CD4-positive, alpha-beta T cell (primary cell): Measurements from ENCODE around the gene GALNT3. TPM values are rescaled to one million over a fixed set of nuclear protein-coding genes. Genes with fewer than 3 reads are reported as not detected.

Experiments
- ATAC-seq: fragments of 200-7000 bp; cut with Tn5 transposase; one replicate; pipeline ENCODE4 v1.10.0; 2022; ENCODE audit warnings: mild to moderate bottlenecking; ENCODE audit not compliant: poor library complexity
- CTCF ChIA-PET: fragments of 350-600 bp; sonication (Branson Sonifier 250); formaldehyde crosslinking; loops from one replicate; lab custom pipeline; 2021; ENCODE audit warnings: antibody characterized with exemption, inconsistent platforms; lab: Charles Lee
- POLR2A ChIA-PET: fragments of 350-600 bp; sonication (Branson Sonifier 250); formaldehyde crosslinking; loops from one replicate; lab custom pipeline; 2021; ENCODE audit warnings: antibody characterized with exemption, inconsistent platforms; lab: Charles Lee
- DNase-seq, 14 experiments: peaks; one replicate each; pipeline ENCODE4 v3.0.0-alpha.2; 2013 to 2020; ENCODE audit warnings: mixed read lengths in 2 of 14
- H3K27ac ChIP-seq, 2 donors: one replicate each; pipeline versions ENCODE4 v1.5.1 to v1.7.0; 2013; ENCODE audit warnings: low read length in 2 of 2, low read depth in 1 of 2, mild to moderate bottlenecking in 1 of 2
- H3K27me3 ChIP-seq, 2 experiments: 1 replicate in 1 of 2; 2 replicates in 1 of 2; pipeline versions ENCODE4 v1.6.1 to v1.7.0; 2013; ENCODE audit warnings: low read length in 2 of 2, control low read depth in 1 of 2, mild to moderate bottlenecking in 1 of 2, moderate library complexity in 1 of 2; ENCODE audit not compliant: insufficient read depth in 2 of 2, control insufficient read depth in 1 of 2
- H3K36me3 ChIP-seq: one replicate; pipeline ENCODE4 v1.6.1; 2013; ENCODE audit warnings: low read length, control low read depth; ENCODE audit not compliant: insufficient read depth
- H3K4me1 ChIP-seq: one replicate; pipeline ENCODE4 v1.6.1; 2013; ENCODE audit warnings: low read length, control low read depth; ENCODE audit not compliant: insufficient read depth
- H3K4me3 ChIP-seq: one replicate; pipeline ENCODE4 v1.5.1; 2013; ENCODE audit warnings: mild to moderate bottlenecking, low read length, moderate library complexity
- H3K9me3 ChIP-seq, 2 experiments: 1 replicate in 1 of 2; 2 replicates in 1 of 2; pipeline versions ENCODE4 v1.6.1 to v1.7.0; 2013; ENCODE audit warnings: low read length in 2 of 2, mild to moderate bottlenecking in 2 of 2, control low read depth in 1 of 2, moderate library complexity in 1 of 2; ENCODE audit not compliant: control insufficient read depth in 1 of 2, insufficient read depth in 1 of 2
- H3K27ac Mint-ChIP-seq: one replicate; pipeline ENCODE4 v1.8.0; 2020; ENCODE audit warnings: mixed read lengths
- H3K27me3 Mint-ChIP-seq: one replicate; pipeline ENCODE4 v1.8.0; 2021; ENCODE audit warnings: mixed read lengths
- H3K36me3 Mint-ChIP-seq: one replicate; pipeline ENCODE4 v1.8.0; 2021; ENCODE audit warnings: low read depth, mixed read lengths
- H3K4me1 Mint-ChIP-seq: one replicate; pipeline ENCODE4 v1.8.0; 2021; ENCODE audit warnings: low read depth, mixed read lengths
- H3K4me3 Mint-ChIP-seq: one replicate; pipeline ENCODE4 v1.8.0; 2020; ENCODE audit warnings: mild to moderate bottlenecking, mixed read lengths
- H3K9me3 Mint-ChIP-seq: one replicate; pipeline ENCODE4 v1.8.0; 2020; ENCODE audit warnings: mixed read lengths
- intact Hi-C, 2 experiments: fragments of 100-400 bp; cut with DNase I in 1 of 2; cut with micrococcal nuclease in 1 of 2; formaldehyde crosslinking; loops; one replicate each; pipeline versions ENCODE4 v1.15.1 to v1.9.0; 2023 to 2025; cut with DNase I, micrococcal nuclease
- total RNA-seq, 174 experiments: library from RNA in 2 of 174; stranded (reverse) in 2 of 174; gene quantifications; one replicate each; pipeline ENCODE4 v1.2.3 and lab custom pipeline; 2021 to 2026
- TF ChIP-seq, protein P1 (sequence below): fragments of 200-600 bp; IDR thresholded peaks from one replicate; pipeline ENCODE4 v1.8.0; 2022; ENCODE audit warnings: antibody characterized with exemption, mild to moderate bottlenecking

Gene GALNT3
- total RNA-seq, 2 experiments from 2014 or later = 2.9 to 3.3 TPM

GRCh38 chr2:165700531-165700930 lies 93.5 kb downstream of the GALNT3 start:
- POLR2A ChIA-PET = no interaction called here
- no peak overlapping the region for H3K27ac ChIP-seq
- H3K9me3 ChIP-seq = no peaks in the 10 kb centered on the region
- TF ChIP-seq, protein P1, sequence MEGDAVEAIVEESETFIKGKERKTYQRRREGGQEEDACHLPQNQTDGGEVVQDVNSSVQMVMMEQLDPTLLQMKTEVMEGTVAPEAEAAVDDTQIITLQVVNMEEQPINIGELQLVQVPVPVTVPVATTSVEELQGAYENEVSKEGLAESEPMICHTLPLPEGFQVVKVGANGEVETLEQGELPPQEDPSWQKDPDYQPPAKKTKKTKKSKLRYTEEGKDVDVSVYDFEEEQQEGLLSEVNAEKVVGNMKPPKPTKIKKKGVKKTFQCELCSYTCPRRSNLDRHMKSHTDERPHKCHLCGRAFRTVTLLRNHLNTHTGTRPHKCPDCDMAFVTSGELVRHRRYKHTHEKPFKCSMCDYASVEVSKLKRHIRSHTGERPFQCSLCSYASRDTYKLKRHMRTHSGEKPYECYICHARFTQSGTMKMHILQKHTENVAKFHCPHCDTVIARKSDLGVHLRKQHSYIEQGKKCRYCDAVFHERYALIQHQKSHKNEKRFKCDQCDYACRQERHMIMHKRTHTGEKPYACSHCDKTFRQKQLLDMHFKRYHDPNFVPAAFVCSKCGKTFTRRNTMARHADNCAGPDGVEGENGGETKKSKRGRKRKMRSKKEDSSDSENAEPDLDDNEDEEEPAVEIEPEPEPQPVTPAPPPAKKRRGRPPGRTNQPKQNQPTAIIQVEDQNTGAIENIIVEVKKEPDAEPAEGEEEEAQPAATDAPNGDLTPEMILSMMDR = no peak
- no peaks in the 10 kb centered on the region for H3K4me1 ChIP-seq
- no peak overlapping the region for H3K27ac Mint-ChIP-seq
- CTCF ChIA-PET = interaction anchor here (2.1 kb wide), 1 partner anchor 9 kb away, joined by 4 read pairs; no protein-coding TSS in a partner anchor
- H3K9me3 Mint-ChIP-seq = no peaks in the 10 kb centered on the region
- no peak for DNase-seq
- no peak for ATAC-seq
- H3K4me1 Mint-ChIP-seq = no peaks in the 10 kb centered on the region
- intact Hi-C loops = no loop called here
- no peaks in the 10 kb centered on the region for H3K27me3 ChIP-seq
- H3K27me3 Mint-ChIP-seq = peaks cover 4% of the 10 kb centered on the region
- no peaks in the 10 kb centered on the region for H3K36me3 ChIP-seq
- no peaks in the 10 kb centered on the region for H3K36me3 Mint-ChIP-seq
- no peak overlapping the region for H3K4me3 Mint-ChIP-seq
- H3K4me3 ChIP-seq = no peak overlapping the region

DNA sequence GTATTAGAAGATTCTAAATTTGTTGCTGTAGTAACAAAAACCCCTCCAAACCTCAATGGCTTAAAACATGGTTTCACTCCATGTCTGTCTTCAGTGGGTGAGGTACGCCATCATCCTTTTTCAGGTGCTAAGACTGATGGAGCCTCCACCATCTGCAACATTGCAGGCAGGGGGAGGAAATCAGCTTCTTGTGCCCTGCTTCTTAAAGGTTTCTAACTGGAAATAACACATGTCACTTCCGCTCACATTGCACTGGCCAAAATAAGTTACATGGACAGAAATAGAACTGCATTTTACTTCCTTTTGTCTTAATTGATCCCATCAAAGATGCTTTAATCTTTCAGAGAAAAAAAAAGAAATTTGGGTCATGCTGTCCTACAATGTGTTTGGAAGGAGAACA lies 94.1 kb downstream of the GALNT3 start:
- intact Hi-C loops = loop anchor here in 1 of 2 experiments (2.0 kb wide), 1 partner anchor 299 kb away; no protein-coding TSS in a partner anchor
- Histone ChIP-seq H3K4me3 (no peak overlapping the region), H3K9me3 (no peaks in the 10 kb centered on the region), H3K36me3 (no peaks in the 10 kb centered on the region), H3K27ac (no peak overlapping the region), H3K27me3 (no peaks in the 10 kb centered on the region), H3K4me1 (no peaks in the 10 kb centered on the region)
- POLR2A ChIA-PET = no interaction called here
- H3K4me1 Mint-ChIP-seq = no peaks in the 10 kb centered on the region
- DNase-seq (no peak), ATAC-seq (no peak)
- CTCF ChIA-PET = no interaction called here
- no peaks in the 10 kb centered on the region for H3K36me3 Mint-ChIP-seq
- no peaks in the 10 kb centered on the region for H3K9me3 Mint-ChIP-seq
- TF ChIP-seq, protein P1 = no peak
- no peak overlapping the region for H3K27ac Mint-ChIP-seq
- no peak overlapping the region for H3K4me3 Mint-ChIP-seq
- H3K27me3 Mint-ChIP-seq = peaks cover 4% of the 10 kb centered on the region

DNA sequence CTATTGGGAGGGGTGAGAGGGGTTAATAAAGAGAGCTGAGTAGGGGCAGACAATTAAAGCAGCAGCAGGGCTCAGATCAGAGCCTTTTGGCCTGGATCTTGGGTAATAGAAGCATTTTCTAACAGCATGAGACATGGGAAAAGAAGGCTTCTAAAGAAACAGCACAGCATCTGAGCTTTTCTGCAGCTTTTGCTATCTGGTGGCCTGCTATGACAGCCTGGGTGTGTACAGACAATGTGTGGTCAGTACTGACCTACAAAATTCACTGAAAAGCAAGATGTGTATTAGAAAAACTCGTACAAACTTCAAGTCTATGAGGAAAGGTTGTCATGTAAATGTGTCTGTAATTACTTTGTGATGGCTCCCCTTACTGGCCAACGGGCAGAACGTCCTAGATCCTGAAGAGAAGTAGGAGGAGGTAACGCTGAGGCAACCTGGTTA lies 95.6 kb downstream of the GALNT3 start:
- Histone ChIP-seq H3K27ac (no peak overlapping the region), H3K4me3 (no peak overlapping the region), H3K9me3 (no peaks in the 10 kb centered on the region), H3K27me3 (no peaks in the 10 kb centered on the region), H3K4me1 (no peaks in the 10 kb centered on the region), H3K36me3 (no peaks in the 10 kb centered on the region)
- H3K27ac Mint-ChIP-seq = no peak overlapping the region
- ChIA-PET POLR2A (no interaction called here), CTCF (interaction anchor here (0.8 kb wide), 2 partner anchors 23 to 47 kb away, joined by 3 read pairs; no protein-coding TSS in a partner anchor)
- intact Hi-C loops = loop anchor here in 1 of 2 experiments (2.0 kb wide), 1 partner anchor 298 kb away; no protein-coding TSS in a partner anchor
- peaks cover 4% of the 10 kb centered on the region for H3K27me3 Mint-ChIP-seq
- H3K9me3 Mint-ChIP-seq = no peaks in the 10 kb centered on the region
- H3K4me3 Mint-ChIP-seq = no peak overlapping the region
- no peaks in the 10 kb centered on the region for H3K4me1 Mint-ChIP-seq
- ATAC-seq (no peak), DNase-seq (peak in 2 of 14 experiments; percentile 6 to 8)
- TF ChIP-seq, protein P1 = no peak
- H3K36me3 Mint-ChIP-seq = no peaks in the 10 kb centered on the region
